HuH-7 (cell line): ENCODE measurements around the gene ZGRF1.
A peak's percentile ranks its signal among the peaks of the same experiment; 100 is the strongest.
"Not testable (repeated sequence)": the region's sequence is repeated elsewhere in the genome, so short reads cannot be mapped to it uniquely, and the experiment has no call there.

Experiments used
- DNase-seq: peaks from one replicate; pipeline ENCODE4 v3.0.0; 2011; ENCODE audit warnings: low spot score

ZGRF1 gene

DNA sequence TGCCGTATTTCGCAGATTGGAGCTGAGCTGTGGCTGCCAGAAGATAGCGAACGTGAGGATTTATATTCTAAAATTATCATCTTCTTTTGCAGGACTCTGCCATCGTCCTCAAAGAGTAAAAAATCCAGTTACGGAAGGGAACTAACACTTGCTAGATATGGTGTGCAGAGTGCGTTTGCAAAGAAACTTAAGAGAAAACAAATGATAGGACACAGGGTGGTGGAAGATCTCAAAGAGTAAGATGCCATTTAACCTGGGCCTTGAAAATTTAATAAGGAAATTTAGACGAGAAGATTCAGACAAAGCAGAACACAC is 800 bp upstream of the ZGRF1 start:
- no peak for DNase-seq

DNA sequence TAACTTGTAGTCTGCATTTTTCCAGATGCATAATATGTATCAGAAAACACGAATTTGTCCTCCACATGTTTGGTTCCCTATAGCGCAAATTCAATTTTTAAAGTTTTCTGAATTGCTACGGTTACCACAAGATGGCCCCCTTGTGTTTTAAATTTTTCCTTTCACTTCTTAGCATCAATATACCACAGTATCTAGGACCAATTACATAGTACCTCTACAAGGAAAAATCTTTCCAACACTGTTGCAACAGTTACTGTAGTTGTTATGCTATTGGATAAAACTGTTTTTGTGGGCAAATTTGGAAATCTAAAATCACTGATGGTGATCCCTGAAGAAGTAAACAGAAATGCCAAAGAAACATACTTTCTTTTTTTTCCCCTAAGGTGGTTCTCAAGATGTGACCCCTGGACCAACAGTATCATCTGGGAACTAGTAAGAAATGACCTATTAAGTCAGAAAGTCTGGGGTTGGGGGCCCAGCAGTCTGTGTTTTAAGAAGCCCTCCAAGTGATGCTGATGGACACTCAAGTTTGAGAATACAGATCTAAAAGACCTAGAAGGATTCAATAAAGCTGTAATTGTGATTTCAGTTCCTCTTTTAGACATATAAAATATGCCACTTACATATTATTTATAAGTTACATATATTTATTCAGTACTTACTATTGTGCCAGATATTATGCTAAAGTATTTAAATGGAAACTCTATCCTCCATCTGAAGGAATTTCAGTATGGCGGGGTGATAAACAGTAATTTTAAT is 3.1 kb downstream of the ZGRF1 start:
- peak; percentile 12 for DNase-seq

DNA sequence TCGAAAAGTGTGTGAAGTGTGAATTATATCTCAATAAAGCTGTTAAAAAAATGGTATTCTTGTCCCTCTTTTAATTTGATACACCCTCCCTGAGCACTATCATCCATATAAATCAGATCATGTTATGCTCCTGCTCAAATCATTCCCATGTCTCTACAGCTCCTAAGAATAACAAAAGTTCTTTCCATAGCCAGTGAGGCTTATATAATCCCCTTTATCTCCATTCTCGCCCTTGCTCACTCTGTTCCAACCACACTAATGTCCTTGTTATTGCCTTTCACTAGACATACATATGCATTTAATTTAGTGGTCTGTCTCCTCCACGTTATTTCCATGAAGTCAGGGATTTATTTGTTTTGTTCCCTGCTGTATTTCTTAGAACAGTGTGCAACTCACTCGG is 10.5 kb downstream of the ZGRF1 start:
- no peak for DNase-seq

DNA sequence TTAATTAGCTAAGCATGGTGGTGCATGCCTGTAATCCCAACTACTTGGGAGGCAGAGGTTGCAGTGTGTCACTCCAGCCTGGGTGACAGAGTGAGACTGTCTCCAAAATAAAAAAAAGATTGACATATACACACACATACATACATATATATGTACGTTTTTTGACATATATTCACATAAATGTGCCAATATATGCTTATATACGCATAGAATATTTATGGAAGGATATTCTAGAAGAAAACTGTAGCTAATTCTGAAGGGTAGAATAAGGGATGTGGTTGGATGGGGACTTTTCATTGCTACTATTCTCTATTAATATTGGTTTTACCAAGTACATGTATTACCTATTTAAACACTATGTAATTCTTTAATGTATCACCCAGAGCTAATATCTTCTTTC is 19.7 kb downstream of the ZGRF1 start:
- no peak for DNase-seq

DNA sequence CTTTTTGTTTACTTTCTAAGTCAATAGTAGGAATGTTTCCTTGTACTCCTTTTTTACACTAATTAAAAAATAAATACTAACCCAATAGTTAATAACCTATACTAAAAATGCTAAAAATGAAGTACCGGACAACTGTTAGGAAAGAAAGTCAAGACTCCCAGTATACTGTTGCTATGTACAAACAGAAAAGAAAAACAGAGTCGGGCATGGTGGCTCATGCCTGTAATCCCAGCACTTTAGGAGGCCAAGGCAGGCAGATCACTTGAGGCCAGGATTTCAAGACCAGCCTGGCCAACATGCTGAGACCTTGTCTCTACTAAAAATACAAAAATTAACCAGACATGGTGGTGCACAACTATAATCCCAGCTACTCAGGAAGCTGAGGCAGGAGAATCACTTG is 23.9 kb downstream of the ZGRF1 start:
- DNase-seq: not testable (repeated sequence)

DNA sequence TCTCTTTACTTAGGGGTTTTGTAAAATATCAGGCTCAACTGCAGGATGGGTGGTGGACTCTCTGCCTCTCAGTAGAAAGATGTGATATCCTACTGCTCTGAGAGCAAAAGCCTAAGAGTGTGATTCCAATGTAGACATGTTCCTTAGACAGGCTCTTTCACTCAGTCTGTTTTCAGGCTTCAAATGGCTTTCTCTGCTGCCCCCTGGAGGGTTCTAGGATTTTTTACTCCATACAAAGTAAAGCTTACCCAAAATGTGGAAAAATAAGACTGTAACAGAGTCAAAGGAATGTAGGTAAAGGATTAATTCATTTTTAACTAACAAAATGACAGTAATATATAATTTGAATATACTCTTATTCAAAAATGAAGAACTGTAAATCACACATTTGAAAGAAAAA is 32.1 kb downstream of the ZGRF1 start:
- peak; percentile 25 for DNase-seq

DNA sequence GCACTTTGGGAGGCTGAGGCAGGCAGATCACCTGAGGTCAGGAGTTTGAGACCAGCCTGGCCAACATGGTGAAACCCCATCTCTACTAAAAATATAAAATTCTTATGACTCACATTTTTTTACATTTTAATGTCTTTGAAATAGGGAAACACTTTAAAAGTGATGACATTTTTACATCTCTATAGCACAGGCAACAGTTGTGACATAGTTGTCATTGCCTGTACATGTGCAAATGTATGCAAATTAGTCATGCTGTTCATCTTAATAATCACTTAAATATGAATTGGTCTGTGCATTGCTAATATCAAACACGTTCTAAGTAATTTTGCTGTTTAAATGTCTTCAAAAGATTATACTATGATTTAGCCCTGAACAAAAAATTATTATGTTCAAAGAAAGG is 41.7 kb downstream of the ZGRF1 start:
- no peak for DNase-seq

DNA sequence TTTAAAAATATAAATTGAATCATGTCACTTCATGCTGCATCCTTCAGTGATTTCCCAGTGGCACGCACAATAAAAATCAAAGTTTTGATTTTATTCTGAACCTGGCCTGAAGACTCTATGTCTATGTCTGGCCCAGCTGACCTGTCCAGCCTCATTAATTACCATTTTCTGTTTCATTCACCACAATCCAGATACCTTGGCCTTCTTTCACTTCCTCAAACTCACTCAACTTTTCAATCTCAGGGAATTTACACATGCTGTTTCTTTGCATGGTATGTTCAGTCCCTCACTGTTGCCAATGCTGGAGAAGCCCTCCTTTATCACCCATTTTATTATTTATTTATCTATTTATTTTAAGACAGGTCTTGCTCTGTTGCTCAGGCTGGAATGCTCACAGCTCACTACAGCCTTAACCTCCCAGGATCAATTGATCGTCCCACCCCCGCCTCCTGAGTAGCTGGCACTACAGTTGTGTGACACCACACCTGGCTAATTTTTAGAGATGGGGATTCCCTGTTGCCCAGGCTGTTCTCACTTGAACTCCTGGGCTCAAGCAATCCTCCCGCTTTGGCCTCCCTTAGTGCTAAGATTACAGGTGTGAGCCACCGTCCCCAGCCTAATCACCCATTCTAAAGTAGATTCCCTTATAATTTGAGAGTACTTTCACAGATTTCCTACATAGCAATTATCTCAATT is 43.1 kb downstream of the ZGRF1 start:
- DNase-seq: no peak

DNA sequence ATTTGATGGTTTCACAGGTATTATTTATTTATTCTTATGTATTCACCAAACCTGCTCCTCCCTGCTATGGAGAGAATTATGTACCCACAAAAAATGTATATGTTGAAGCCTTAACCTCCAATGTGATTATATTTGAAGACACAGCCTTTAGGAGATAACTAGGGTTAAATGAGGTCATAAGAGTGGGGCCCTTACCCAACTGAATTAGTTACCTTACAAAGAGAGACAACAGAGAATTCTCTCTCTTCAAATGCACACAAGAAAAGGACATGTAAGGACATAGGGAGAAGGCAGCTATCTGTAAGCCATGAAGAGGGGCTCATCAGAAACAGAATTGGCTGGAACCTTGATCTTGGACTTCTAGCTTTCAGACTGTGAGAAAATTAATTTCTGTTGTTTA is 44.0 kb downstream of the ZGRF1 start:
- no peak for DNase-seq

DNA sequence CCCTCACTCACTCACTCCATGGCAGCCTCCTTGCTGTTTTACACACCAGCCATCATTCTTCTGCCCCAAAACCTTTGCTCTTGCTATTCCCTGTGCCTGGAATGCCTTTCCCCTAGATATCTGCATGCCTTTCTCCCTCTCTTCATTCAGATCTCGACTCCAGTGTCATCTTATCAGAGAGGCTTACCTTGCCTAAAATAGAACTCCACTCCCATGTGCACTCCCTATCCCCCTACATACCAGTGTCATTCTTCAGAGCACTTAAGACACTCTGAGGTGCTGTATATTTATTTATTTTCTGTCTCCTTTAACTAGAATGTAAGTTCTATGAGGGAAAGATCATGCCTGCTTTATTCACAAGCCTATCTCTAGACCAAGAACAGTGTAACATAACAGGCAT is 45.1 kb downstream of the ZGRF1 start:
- DNase-seq: no peak

DNA sequence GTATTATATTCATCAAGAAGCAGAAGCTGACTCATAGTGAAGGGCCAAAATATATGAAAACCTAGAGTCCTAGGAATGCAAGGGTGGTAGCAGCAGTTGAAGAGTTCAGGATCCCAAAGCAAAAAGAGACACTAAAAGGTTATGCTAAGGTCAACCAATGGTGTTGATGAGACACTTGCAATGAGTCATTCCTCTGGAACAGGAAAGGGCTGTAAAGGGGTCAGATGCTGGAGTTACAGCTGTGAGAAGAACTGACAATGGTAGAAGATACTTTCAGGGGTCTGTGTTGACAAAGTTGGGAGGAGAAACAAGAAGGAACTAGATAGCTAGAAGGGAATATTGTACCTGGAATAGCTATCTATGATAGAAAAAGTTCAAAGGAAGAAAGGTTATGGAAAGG is 47.5 kb downstream of the ZGRF1 start:
- DNase-seq: no peak

DNA sequence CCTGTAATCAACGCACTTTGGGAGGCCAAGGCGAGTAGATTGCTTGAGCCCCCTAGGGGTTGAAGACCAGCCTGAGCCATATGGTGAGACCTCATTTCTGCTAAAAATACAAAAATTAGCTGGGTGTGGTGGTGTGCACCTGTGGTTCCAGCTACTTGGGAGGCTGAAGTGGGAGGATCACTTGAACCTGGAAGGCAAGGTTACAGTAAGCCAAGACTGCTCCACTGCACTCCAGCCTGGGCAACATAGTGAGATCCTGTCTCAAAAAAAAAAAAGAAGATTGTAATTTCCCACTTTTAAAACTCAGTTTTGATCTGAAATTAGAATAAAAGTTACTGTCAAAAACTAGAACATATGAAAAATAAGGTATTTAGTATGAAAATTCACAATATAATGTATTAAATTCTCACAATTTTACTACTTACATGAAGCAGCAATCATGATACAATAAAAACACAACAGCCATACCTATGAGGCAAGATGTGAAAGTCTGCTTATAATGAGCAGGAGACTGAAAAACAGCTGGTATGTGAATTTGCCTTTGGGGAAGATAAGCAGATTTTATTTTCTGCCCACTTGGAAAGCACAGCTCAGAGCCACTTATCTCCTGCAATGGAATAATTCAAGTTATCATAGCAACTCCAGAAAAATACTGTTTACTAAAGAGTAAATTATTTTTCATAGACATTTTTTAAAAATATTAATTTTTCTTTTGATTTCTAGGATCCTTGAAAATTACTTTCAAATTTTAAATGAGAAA is 50.6 kb downstream of the ZGRF1 start:
- no peak for DNase-seq

DNA sequence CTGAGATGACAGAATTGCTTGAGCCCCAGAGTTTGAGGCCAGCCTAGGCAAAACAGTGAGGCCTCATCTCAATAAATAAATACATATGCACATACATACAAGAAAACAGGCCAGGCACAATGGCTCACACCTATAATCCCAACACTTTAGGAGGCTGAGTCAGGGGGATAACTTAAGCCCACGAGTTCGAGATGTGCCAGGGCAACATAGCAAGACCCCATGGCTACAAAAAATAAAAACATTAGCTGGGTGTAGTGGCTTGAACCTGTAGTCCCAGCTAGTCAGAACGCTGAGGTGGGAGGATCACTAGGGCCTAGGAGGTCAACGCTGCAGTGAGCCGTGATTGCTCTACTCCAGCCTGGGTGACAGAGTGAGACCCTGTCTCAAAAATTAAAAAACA is 69.2 kb downstream of the ZGRF1 start:
- DNase-seq: no peak

DNA sequence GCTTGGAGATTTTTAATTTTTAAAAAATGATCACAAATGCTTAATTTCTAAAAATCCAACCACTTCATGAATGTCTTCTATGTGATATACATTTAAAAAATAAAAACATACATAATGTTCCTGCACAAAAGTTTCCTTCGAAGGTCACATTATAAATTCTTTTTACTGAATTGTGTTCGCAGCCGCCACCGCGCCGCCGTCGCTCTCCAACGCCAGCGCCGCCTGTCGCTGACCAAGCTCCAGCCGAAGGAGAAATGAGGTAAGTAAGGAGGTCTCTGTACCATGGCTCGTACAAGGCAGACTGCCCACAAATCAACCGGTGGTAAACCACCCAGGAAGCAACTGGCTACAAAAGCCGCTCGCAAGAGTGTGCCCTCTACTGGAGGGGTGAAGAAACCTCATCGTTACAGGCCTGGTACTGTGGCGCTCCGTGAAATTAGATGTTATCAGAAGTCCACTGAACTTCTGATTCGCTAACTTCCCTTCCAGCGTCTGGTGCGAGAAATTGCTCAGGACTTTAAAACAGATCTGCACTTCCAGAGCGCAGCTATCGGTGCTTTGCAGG is 71.9 kb downstream of the ZGRF1 start:
- no peak for DNase-seq

DNA sequence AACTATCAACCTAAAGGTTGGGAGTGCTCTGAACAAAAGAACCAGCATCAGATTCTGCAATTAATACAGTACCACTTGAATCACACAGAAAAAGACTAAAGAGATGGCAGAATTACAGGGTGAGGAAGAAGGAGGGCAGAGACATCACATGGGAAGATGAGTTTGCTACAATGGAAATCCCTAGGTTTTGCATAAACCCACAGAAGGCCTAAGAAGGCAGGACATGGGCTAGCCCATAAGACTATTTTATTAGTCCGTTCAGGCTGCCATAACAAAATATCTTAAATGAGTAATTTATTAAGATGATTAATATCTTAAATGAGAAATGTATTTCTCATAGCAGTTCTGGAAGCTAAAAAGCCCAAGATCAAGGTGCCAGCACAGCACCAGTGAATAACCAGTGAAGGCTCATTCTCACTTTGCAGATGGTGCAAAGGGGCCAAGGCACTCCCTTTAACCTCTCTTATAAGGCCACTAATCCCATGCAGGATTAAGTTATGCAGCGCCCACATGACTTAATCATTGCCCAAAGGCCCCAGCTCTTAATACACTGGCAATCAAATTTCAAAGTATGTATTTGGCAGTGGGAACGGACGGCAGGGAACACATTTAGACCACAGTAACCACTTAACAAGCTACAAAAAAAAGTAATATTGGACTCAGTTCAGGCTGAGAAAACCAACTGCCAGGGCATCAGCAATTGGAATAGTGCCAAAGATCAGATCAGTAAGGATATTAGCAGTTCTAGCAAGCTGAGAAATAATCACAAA is 73.1 kb downstream of the ZGRF1 start:
- no peak for DNase-seq

DNA sequence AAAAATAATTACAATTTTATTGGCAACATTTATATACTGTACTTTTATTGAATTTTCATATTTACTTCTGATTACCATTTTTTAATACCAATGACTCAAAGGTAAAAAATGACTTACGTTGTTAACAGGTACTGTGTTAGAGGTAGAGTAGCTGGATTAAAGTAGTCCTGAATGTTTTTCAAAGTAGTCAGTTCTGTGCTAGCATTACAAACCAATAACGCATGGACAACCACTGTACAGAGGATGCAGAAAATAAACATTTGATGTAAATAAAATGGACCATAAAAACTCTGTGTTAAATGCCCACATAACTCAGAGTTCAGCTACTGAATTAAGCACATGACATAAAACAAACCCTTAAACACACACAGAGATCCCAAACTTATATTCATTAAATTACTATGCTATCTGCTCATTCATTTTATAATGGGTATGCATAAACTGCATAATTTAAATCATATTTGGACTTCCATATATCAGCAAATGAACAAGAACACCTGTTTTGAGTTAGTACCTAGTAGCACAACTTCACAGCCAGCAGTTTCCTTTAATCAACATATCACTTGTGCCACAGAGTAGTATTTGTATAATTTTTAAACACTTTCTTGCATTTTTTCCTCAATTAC is 74.3 kb downstream of the ZGRF1 start:
- DNase-seq: no peak

DNA sequence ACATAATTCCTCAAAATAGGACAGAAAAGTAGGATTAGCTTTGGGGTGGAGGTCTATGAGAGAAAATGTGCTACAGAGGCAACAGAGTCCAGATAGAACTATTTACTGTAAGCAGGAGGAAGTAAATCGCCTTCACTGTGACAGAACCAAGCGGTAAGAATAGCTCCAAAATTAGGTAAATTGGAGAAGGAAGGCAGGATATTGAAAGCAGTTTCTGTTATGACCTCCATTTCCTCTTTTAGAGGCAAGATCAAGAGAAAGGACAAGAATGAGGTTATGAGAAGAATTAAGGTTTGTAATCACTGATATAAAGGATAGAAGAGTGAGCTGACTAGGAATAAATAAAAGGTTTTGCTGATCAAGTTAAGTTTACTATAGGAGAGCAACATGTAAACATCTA is 76.6 kb downstream of the ZGRF1 start:
- no peak for DNase-seq

DNA sequence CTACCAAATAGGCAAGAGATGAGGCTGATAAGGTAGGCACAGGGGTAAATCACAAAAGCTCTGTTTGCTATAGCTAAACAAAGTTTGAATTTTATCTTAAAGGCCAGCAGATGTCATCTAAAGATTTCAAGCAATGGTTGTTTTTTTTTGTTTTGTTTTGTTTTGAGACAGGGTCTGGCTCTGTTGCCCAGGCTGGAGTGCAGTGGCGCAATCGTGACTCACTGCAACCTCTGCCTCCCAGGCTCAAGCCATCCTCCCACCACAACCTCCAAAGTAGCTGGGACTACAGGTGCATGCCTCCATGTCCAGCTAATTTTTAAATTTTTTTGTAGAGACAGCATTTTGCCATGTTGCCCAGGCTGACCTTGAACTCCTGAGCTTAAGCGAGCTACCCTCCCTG is 77.7 kb downstream of the ZGRF1 start:
- no peak for DNase-seq

DNA sequence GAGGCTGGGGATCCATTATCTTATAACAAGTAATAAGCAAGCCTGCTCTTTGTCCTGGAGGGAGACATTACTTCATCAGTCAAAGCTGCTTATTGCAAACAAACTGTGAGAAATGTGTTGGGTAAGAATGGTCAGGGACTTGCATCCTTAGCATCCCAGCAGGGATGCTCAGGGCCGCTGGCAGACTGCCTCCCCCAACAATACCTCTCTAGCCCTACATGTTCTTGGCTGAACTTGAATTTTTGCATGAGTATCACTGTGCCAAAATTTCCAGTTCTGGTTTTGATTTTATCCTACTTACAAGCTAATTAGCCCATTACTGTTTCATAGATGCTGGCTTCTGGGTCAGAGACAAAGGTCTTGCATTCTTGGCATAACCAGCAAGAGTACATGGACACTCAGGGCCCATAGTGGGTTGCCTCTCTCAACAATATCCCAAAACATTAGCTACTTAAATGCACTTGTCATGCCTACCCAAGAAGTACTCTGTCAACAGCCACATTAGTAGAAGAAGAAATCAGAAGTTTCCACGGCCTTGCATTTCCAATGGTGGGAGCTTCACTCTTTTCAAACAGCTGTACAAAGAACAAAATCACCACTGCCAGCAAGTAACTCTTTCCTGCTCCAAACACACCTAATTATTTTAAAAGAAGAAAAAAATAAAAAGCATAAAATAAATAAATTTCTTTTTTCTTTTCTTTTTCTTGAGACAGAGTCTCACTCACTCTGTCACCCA is 78.9 kb downstream of the ZGRF1 start:
- no peak for DNase-seq

DNA sequence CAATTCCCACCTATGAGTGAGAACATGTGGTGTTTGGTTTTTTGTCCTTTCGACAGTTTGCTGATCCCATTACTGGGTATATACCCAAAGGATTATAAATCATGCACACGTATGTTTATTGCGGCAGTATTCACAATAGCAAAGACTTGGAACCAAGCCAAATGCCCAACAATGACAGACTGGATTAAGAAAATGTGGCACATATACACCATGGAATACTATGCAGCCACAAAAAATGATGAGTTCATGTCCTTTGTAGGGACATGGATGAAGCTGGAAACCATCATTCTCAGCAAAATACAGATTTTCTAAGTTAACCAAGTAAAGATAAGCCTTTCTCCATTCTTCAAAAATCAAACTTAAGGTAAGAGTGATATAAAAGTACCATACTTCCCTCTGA is 82.4 kb downstream of the ZGRF1 start:
- not testable (repeated sequence) for DNase-seq

DNA sequence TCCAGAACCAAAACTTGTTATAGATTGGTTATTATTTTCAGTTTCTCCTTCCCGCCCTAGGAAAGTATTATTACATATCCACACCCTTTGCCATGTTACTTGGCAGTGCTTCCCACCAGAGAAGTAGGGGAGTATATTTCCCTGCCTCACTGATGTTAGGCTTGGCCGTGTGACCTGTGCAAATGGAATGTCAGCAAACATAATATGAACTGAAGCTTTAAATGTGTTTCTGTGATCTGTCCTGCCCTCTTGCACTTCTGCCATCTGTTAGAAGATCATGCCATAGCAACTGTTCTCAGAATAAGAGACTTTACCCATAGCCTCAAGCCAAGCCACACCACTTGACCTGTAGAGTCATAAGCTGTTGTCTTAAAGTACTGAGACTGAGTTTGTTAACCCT is 84.0 kb downstream of the ZGRF1 start:
- no peak for DNase-seq
